ENCODE data around the gene KRT13. TPM values are rescaled to one million over a fixed set of nuclear protein-coding genes. Genes with fewer than 3 reads are reported as not detected.
A peak's percentile ranks its signal among the peaks of the same experiment; 100 is the strongest.

Gene KRT13
- total RNA-seq, 1 experiment from 2014 or later = 606 TPM

DNA sequence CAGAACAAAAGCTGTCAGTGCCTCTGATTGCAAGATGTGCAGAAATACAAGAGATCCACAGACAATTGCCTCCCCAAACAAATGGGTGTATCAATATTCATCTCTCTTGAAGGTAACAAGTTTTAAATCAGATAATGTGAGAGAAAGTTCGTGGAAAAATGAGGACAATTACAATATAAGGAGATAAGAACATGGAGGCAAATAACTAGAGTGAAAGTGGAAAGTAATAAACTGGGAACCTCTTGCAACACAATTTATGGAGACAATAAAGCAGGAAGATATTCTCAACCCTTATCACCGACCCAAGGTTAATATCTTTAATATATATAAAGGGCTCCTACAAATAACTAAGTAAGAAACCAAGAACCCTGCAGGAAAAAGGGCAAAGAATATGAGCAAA lies 36.9 kb upstream of the KRT13 start:
- H3K4me3 ChIP-seq = no peak overlapping the region
- H3K79me2 ChIP-seq (ENCODE audit: low read depth) = peaks cover 15% of the 10 kb centered on the region
- H3K36me3 ChIP-seq (ENCODE audit: low read depth) = no peaks in the 10 kb centered on the region
- ChIA-PET CTCF (no interaction called here), POLR2A (ENCODE audit: unreplicated experiment) (interaction anchor here (0.5 kb wide), 1 partner anchor 16 kb away, joined by 3 read pairs; no protein-coding TSS in a partner anchor)
- intact Hi-C loops (cut with micrococcal nuclease; ENCODE audit: unreplicated experiment) = loop anchor here (10.0 kb wide), 1 partner anchor 478 kb away; the partner anchor contains the start of genes KRTAP2-3 and KRTAP2-4
- H2AFZ ChIP-seq = no peak overlapping the region
- DNase-seq = no peak
- H3K9me2 ChIP-seq (ENCODE audit: insufficient read depth) = no peaks in the 10 kb centered on the region
- no peaks in the 10 kb centered on the region for H4K20me1 ChIP-seq (ENCODE audit: insufficient read depth)
- TF ChIP-seq, protein P1, sequence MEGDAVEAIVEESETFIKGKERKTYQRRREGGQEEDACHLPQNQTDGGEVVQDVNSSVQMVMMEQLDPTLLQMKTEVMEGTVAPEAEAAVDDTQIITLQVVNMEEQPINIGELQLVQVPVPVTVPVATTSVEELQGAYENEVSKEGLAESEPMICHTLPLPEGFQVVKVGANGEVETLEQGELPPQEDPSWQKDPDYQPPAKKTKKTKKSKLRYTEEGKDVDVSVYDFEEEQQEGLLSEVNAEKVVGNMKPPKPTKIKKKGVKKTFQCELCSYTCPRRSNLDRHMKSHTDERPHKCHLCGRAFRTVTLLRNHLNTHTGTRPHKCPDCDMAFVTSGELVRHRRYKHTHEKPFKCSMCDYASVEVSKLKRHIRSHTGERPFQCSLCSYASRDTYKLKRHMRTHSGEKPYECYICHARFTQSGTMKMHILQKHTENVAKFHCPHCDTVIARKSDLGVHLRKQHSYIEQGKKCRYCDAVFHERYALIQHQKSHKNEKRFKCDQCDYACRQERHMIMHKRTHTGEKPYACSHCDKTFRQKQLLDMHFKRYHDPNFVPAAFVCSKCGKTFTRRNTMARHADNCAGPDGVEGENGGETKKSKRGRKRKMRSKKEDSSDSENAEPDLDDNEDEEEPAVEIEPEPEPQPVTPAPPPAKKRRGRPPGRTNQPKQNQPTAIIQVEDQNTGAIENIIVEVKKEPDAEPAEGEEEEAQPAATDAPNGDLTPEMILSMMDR (conservative IDR thresholded peaks at IDR 0.05) = no peak
- no peak for TF ChIP-seq EZH2 (IDR thresholded peaks at IDR 0.05; ENCODE audit: low read depth)
- no peak overlapping the region for H3K27ac ChIP-seq
- BruUV-seq (replicated peaks) = no TSS peak
- H3K9me3 ChIP-seq (ENCODE audit: insufficient read depth, low read depth) = no peaks in the 10 kb centered on the region
- no peaks in the 10 kb centered on the region for H3K27me3 ChIP-seq (ENCODE audit: insufficient read depth, low read depth)
- peaks cover 57% of the 10 kb centered on the region for H3F3A ChIP-seq (ENCODE audit: insufficient read depth, low read depth)
- 0 out of 2 replicates have a peak overlapping the region, but pooled peaks have one; percentile 17 for H3K4me2 ChIP-seq
- H3K4me1 ChIP-seq (replicated peaks; ENCODE audit: insufficient read depth) = peaks cover 75% of the 10 kb centered on the region

DNA sequence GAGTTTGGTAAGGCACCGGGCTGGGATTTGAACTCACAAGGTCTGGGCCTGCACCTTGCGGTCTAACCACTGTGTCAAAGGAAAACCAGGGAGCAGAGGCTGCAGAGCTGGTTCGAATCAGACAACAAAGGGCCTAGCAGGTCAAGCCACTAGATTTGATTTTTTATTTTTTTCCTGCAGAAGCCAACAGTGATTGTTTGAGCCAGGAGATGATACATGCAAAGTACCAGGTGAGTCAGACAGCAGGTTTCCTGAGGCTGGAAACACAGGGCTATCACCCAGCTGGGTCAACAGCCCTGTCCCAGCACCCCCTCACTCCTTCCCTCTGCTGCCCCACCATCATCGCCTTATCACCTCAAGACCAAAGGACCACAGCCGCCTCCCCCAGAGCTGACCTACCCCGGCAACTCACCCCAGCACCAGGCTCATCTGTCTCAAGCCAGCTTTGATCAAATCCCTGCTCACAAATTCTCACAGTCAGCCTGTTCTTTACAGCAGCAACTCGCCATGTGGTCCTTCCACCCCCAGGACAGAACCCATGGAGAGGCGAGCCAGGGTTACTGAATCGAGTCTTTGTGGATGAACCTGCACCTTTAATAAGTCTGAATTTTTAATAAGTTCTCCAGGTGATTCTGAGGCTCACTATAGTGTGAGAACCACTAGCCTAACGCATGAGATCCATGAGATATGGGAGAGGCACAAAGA lies 35.7 kb upstream of the KRT13 start:
- Histone ChIP-seq H3K9me3 (ENCODE audit: insufficient read depth, low read depth) (no peaks in the 10 kb centered on the region), H3K79me2 (ENCODE audit: low read depth) (peaks cover 7% of the 10 kb centered on the region; the same call in 1 of the 2 replicates), H3K9me2 (ENCODE audit: insufficient read depth) (no peaks in the 10 kb centered on the region), H4K20me1 (ENCODE audit: insufficient read depth) (no peaks in the 10 kb centered on the region), H3K27ac (peak overlapping the region; percentile 57), H3F3A (ENCODE audit: insufficient read depth, low read depth) (peaks cover 57% of the 10 kb centered on the region), H3K4me3 (no peak overlapping the region), H3K36me3 (ENCODE audit: low read depth) (no peaks in the 10 kb centered on the region), H2AFZ (no peak overlapping the region), H3K4me1 (replicated peaks; ENCODE audit: insufficient read depth) (peaks cover 77% of the 10 kb centered on the region), H3K27me3 (ENCODE audit: insufficient read depth, low read depth) (no peaks in the 10 kb centered on the region), H3K4me2 (peak overlapping the region; percentile 49)
- intact Hi-C loops (cut with micrococcal nuclease; ENCODE audit: unreplicated experiment) = loop anchor here (10.0 kb wide), 1 partner anchor 476 kb away; the partner anchor contains the start of genes KRTAP2-3 and KRTAP2-4
- TF ChIP-seq, protein P1 (conservative IDR thresholded peaks at IDR 0.05) = no peak
- no peak for TF ChIP-seq EZH2 (IDR thresholded peaks at IDR 0.05; ENCODE audit: low read depth)
- POLR2A ChIA-PET (ENCODE audit: unreplicated experiment) = interaction anchor here (0.7 to 1.9 kb wide), 5 partner anchors 11 to 150 kb away, joined by 3 to 14 read pairs (median 4); partner anchors contain the start of gene KRT19
- CTCF ChIA-PET = interaction anchor here (1.0 to 1.2 kb wide), 2 partner anchors 8 to 11 kb away, joined by 3 read pairs; no protein-coding TSS in a partner anchor
- BruUV-seq (replicated peaks) = no TSS peak
- peak in 1 of 2 experiments; percentile 87 for DNase-seq

DNA sequence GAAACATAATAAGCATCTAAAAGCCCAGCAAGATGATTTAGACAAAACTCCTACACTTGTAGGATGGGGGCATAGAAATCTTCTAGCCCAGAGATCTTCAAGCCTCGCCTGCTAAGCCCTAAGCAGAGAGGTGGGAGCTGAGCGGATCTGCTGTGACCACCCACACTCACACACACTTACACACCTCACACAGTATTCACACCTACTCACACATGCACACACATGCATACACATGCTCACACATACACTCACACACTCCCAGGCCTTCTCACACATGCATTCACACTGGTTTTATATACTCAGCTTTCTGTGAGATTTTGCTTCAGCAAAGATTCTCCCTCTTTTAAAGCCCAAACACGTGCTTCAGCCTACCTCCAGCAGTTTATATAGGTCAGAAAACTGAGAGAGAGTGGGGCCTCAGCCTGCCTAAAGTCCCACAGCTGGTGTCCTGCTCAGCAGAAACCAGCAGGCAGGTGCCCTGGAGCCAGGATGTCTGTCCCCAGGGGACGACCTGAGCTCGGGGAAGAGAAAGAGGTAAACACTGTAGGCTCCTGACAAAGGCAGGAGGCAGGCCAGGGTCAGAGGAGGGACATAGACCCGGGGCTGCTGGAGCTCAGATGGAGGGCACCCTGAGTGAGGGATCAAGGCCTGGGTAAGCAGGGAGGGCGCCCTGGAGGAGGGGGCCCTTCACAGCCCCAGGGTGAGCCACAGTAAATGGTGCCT lies 34.7 kb upstream of the KRT13 start:
- Histone ChIP-seq H4K20me1 (ENCODE audit: insufficient read depth) (no peaks in the 10 kb centered on the region), H3K4me1 (replicated peaks; ENCODE audit: insufficient read depth) (peaks cover 86% of the 10 kb centered on the region), H3K4me3 (no peak overlapping the region), H3K27me3 (ENCODE audit: insufficient read depth, low read depth) (no peaks in the 10 kb centered on the region), H3K36me3 (ENCODE audit: low read depth) (no peaks in the 10 kb centered on the region), H3K9me2 (ENCODE audit: insufficient read depth) (no peaks in the 10 kb centered on the region), H2AFZ (no peak overlapping the region), H3F3A (ENCODE audit: insufficient read depth, low read depth) (peaks cover 65% of the 10 kb centered on the region), H3K4me2 (peak overlapping the region; percentile 49), H3K79me2 (ENCODE audit: low read depth) (peaks cover 7% of the 10 kb centered on the region; the same call in 1 of the 2 replicates), H3K9me3 (ENCODE audit: insufficient read depth, low read depth) (no peaks in the 10 kb centered on the region), H3K27ac (peak overlapping the region; percentile 57)
- POLR2A ChIA-PET (ENCODE audit: unreplicated experiment) = interaction anchor here (1.0 to 1.9 kb wide), 2 partner anchors 10 to 18 kb away, joined by 3 to 8 read pairs; no protein-coding TSS in a partner anchor
- no peak for DNase-seq
- BruUV-seq (replicated peaks) = no TSS peak
- CTCF ChIA-PET = interaction anchor here (1.2 kb wide), 1 partner anchor 9 kb away, joined by 3 read pairs; no protein-coding TSS in a partner anchor
- TF ChIP-seq EZH2 (IDR thresholded peaks at IDR 0.05; ENCODE audit: low read depth) = no peak
- TF ChIP-seq, protein P1 (conservative IDR thresholded peaks at IDR 0.05) = no peak
- intact Hi-C loops (cut with micrococcal nuclease; ENCODE audit: unreplicated experiment) = loop anchor here (10.0 kb wide), 1 partner anchor 475 kb away; the partner anchor contains the start of genes KRTAP2-3 and KRTAP2-4
